K562 (cell line): ENCODE results near the gene PSME4. TPM values are rescaled to one million over a fixed set of nuclear protein-coding genes. Genes with fewer than 3 reads are reported as not detected.

Experiments
- FOXO4 ChIP-seq: fragments of 450-650 bp; formaldehyde crosslinking; IDR thresholded peaks from 2 replicates; pipeline ENCODE4 v1.4.0; 2020; ENCODE audit warnings: mild to moderate bottlenecking, moderate library complexity
- POLR2G ChIP-seq: fragments of 200-400 bp; formaldehyde crosslinking; IDR thresholded peaks from 2 replicates; pipeline ENCODE4 v1.6.1; 2017; ENCODE audit warnings: low read depth, mild to moderate bottlenecking, antibody characterized with exemption, low read length, moderate library complexity
- STAT6 ChIP-seq: sonication (generic); formaldehyde crosslinking; IDR thresholded peaks from 2 replicates; pipeline ENCODE4 v1.8.1; 2023; ENCODE audit warnings: mild to moderate bottlenecking, missing genetic modification reagents
- polyA plus RNA-seq, 8 experiments: library from polyadenylated mRNA; depleted of rRNA in 4 of 8; stranded (reverse) in 5 of 8; unstranded in 3 of 8; fragments of >200 nt; fragmentation: Nextera tagmentation in 2 of 8; fragmentation: Illumina TruSeq in 1 of 8; extraction: Ambion mirVana in 2 of 8; extraction: Trizol in 1 of 8; gene quantifications; 2 replicates each; pipeline versions ENCODE4 v1.2.1 to v1.2.3, GENCODE V29; 2011 to 2014; ENCODE audit warnings: inconsistent platforms in 1 of 8, missing spikeins in 1 of 8
- total RNA-seq, 7 experiments: library from RNA; depleted of rRNA in 6 of 7; stranded (reverse); fragments of >200 nt in 6 of 7; fragmentation: Illumina TruSeq in 2 of 7; extraction: Trizol in 2 of 7; gene quantifications; 2 replicates each; pipeline versions ENCODE4 v1.2.1 to v1.2.3, GENCODE V29; 2011 to 2021; ENCODE audit warnings: low replicate concordance in 1 of 7
- TF ChIP-seq, protein P1 (sequence below): sonication (generic); formaldehyde crosslinking; IDR thresholded peaks from 2 replicates; pipeline ENCODE4 v1.4.0; 2020; ENCODE audit warnings: mild to moderate bottlenecking, missing genetic modification reagents
- TF ChIP-seq, protein P2 (sequence below): sonication (generic); formaldehyde crosslinking; IDR thresholded peaks from 2 replicates; pipeline ENCODE4 v1.8.0; 2022; ENCODE audit warnings: mild to moderate bottlenecking, low read depth, missing genetic modification reagents

Gene PSME4
- total and polyA plus RNA-seq, 9 of the 15 experiments (the other 6 are each of a cell fraction or from before 2014, with no cell fraction given) = 24.3 to 77.8 (median 40.5) TPM

DNA sequence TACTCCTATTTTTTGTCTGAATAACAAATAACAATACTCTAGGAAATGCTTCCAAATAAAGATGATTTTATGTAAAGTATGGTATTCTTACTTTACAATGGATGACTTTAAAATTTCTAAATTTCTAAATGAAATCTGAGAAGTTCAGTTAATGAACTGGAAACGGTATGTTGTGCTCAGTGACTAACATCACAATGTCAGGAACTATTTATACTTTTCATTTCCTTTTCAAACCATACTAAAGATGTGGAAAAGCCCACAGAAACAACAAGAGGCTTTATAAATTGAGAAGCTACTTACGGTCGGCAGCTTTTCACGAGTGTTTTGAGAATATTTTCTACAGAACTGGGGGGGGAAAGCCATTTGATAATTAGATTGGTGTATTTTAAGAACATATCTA lies 31.1 kb downstream of the PSME4 start (continued):
- TF ChIP-seq FOXO4 (CRISPR knock-in tag) = no peak
- TF ChIP-seq, protein P1, sequence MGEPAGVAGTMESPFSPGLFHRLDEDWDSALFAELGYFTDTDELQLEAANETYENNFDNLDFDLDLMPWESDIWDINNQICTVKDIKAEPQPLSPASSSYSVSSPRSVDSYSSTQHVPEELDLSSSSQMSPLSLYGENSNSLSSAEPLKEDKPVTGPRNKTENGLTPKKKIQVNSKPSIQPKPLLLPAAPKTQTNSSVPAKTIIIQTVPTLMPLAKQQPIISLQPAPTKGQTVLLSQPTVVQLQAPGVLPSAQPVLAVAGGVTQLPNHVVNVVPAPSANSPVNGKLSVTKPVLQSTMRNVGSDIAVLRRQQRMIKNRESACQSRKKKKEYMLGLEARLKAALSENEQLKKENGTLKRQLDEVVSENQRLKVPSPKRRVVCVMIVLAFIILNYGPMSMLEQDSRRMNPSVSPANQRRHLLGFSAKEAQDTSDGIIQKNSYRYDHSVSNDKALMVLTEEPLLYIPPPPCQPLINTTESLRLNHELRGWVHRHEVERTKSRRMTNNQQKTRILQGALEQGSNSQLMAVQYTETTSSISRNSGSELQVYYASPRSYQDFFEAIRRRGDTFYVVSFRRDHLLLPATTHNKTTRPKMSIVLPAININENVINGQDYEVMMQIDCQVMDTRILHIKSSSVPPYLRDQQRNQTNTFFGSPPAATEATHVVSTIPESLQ (CRISPR knock-in tag) = no peak
- TF ChIP-seq, protein P2, sequence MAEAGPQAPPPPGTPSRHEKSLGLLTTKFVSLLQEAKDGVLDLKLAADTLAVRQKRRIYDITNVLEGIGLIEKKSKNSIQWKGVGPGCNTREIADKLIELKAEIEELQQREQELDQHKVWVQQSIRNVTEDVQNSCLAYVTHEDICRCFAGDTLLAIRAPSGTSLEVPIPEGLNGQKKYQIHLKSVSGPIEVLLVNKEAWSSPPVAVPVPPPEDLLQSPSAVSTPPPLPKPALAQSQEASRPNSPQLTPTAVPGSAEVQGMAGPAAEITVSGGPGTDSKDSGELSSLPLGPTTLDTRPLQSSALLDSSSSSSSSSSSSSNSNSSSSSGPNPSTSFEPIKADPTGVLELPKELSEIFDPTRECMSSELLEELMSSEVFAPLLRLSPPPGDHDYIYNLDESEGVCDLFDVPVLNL = no peak
- no peak for TF ChIP-seq POLR2G
- no peak for TF ChIP-seq STAT6
